Activated naive CD4-positive, alpha-beta T cell treated with anti-CD3 and anti-CD28 coated beads, Interleukin-2, amount 50 U/mL, for 24 hours (primary cell): Measurements from ENCODE around the gene EVI2B.
A peak's percentile ranks its signal among the peaks of the same experiment; 100 is the strongest.
"Not testable (repeated sequence)": the region's sequence is repeated elsewhere in the genome, so short reads cannot be mapped to it uniquely, and the experiment has no call there.

Experiments
- H3K27ac Mint-ChIP-seq: one replicate; pipeline ENCODE4 v1.8.0; 2021; ENCODE audit warnings: mild to moderate bottlenecking, mixed read lengths
- H3K27me3 Mint-ChIP-seq: one replicate; pipeline ENCODE4 v1.8.0; 2021; ENCODE audit warnings: mixed read lengths
- H3K36me3 Mint-ChIP-seq: one replicate; pipeline ENCODE4 v1.8.0; 2021; ENCODE audit warnings: mixed read lengths
- H3K4me1 Mint-ChIP-seq: one replicate; pipeline ENCODE4 v1.8.0; 2021; ENCODE audit warnings: mixed read lengths
- H3K4me3 Mint-ChIP-seq: one replicate; pipeline ENCODE4 v1.8.0; 2021; ENCODE audit warnings: mild to moderate bottlenecking, mixed read lengths
- H3K9me3 Mint-ChIP-seq: one replicate; pipeline ENCODE4 v1.8.0; 2021; ENCODE audit warnings: mixed read lengths

The EVI2B gene

GRCh38 chr17:31318851-31319661 is 5.2 kb upstream of the EVI2B start:
- peaks cover 61% of the 10 kb centered on the region for H3K4me1 Mint-ChIP-seq
- H3K36me3 Mint-ChIP-seq = peaks cover 12% of the 10 kb centered on the region
- H3K27me3 Mint-ChIP-seq = no peaks in the 10 kb centered on the region
- H3K4me3 Mint-ChIP-seq = peak overlapping the region; percentile 90
- H3K27ac Mint-ChIP-seq = peak overlapping the region; percentile 99
- H3K9me3 Mint-ChIP-seq = no peaks in the 10 kb centered on the region

GRCh38 chr17:31318298-31318801 is 4.5 kb upstream of the EVI2B start:
- H3K27ac Mint-ChIP-seq = peak overlapping the region; percentile 99
- H3K27me3 Mint-ChIP-seq = no peaks in the 10 kb centered on the region
- H3K9me3 Mint-ChIP-seq = no peaks in the 10 kb centered on the region
- H3K36me3 Mint-ChIP-seq = peaks cover 12% of the 10 kb centered on the region
- peak overlapping the region; percentile 90 for H3K4me3 Mint-ChIP-seq
- peaks cover 56% of the 10 kb centered on the region for H3K4me1 Mint-ChIP-seq

- Mint-ChIP-seq H3K4me3 (peak overlapping the region; percentile 87), H3K36me3 (peaks cover 12% of the 10 kb centered on the region), H3K4me1 (peaks cover 60% of the 10 kb centered on the region), H3K27ac (peak overlapping the region; percentile 91), H3K9me3 (no peaks in the 10 kb centered on the region), H3K27me3 (no peaks in the 10 kb centered on the region)
These were observed 887 bp upstream of the EVI2B start for GRCh38 chr17:31314782-31315100.

GRCh38 chr17:31312223-31312622 is 1.6 kb downstream of the EVI2B start:
- Mint-ChIP-seq H3K4me1 (peaks cover 66% of the 10 kb centered on the region), H3K4me3 (peak overlapping the region; percentile 93), H3K27ac (peak overlapping the region; percentile 99)
- not testable (repeated sequence) for H3K9me3 Mint-ChIP-seq, H3K36me3 Mint-ChIP-seq, H3K27me3 Mint-ChIP-seq

- no peaks in the 10 kb centered on the region for H3K27me3 Mint-ChIP-seq
- H3K9me3 Mint-ChIP-seq = no peaks in the 10 kb centered on the region
- peaks cover 5% of the 10 kb centered on the region for H3K36me3 Mint-ChIP-seq
- peak overlapping the region; percentile 99 for H3K27ac Mint-ChIP-seq
- peak overlapping the region; percentile 93 for H3K4me3 Mint-ChIP-seq
- peaks cover 66% of the 10 kb centered on the region for H3K4me1 Mint-ChIP-seq
These were observed 2.3 kb downstream of the EVI2B start for GRCh38 chr17:31311526-31311925.

- H3K27ac Mint-ChIP-seq = peak overlapping the region; percentile 99
- no peaks in the 10 kb centered on the region for H3K27me3 Mint-ChIP-seq
- peak overlapping the region; percentile 93 for H3K4me3 Mint-ChIP-seq
- peaks cover 9% of the 10 kb centered on the region for H3K36me3 Mint-ChIP-seq
- H3K9me3 Mint-ChIP-seq = no peaks in the 10 kb centered on the region
- peaks cover 66% of the 10 kb centered on the region for H3K4me1 Mint-ChIP-seq
These were observed 3.0 kb downstream of the EVI2B start for GRCh38 chr17:31310886-31311285.

- peaks cover 68% of the 10 kb centered on the region for H3K4me1 Mint-ChIP-seq
- H3K36me3 Mint-ChIP-seq = peaks cover 16% of the 10 kb centered on the region
These were observed 3.6 kb downstream of the EVI2B start for GRCh38 chr17:31310260-31310659.

GRCh38 chr17:31309556-31309955 is 4.3 kb downstream of the EVI2B start:
- H3K4me3 Mint-ChIP-seq = peak overlapping the region; percentile 90
- peak overlapping the region; percentile 100 for H3K27ac Mint-ChIP-seq
- H3K36me3 Mint-ChIP-seq = peaks cover 23% of the 10 kb centered on the region
- peaks cover 6% of the 10 kb centered on the region for H3K9me3 Mint-ChIP-seq
- peaks cover 69% of the 10 kb centered on the region for H3K4me1 Mint-ChIP-seq
- no peaks in the 10 kb centered on the region for H3K27me3 Mint-ChIP-seq

More at GRCh38 chr17:31310260-31310659, 3.6 kb downstream of the EVI2B start:
- Mint-ChIP-seq H3K27ac (peak overlapping the region; percentile 100), H3K9me3 (peaks cover under 1% of the 10 kb centered on the region), H3K4me3 (peak overlapping the region; percentile 90), H3K27me3 (no peaks in the 10 kb centered on the region)

GRCh38 chr17:31308372-31309334 is 5.2 kb downstream of the EVI2B start:
- H3K27me3 Mint-ChIP-seq = no peaks in the 10 kb centered on the region
- peaks cover 31% of the 10 kb centered on the region for H3K36me3 Mint-ChIP-seq
- H3K4me3 Mint-ChIP-seq = peak overlapping the region; percentile 90
- peaks cover 13% of the 10 kb centered on the region for H3K9me3 Mint-ChIP-seq
- H3K4me1 Mint-ChIP-seq = peaks cover 74% of the 10 kb centered on the region
- peak overlapping the region; percentile 100 for H3K27ac Mint-ChIP-seq

- Mint-ChIP-seq H3K36me3 (peaks cover 32% of the 10 kb centered on the region), H3K27ac (peak overlapping the region; percentile 100), H3K4me1 (peaks cover 84% of the 10 kb centered on the region), H3K27me3 (no peaks in the 10 kb centered on the region), H3K9me3 (peaks cover 13% of the 10 kb centered on the region), H3K4me3 (peak overlapping the region; percentile 90)
These were observed 6.2 kb downstream of the EVI2B start for GRCh38 chr17:31307640-31308039.

GRCh38 chr17:31299624-31300023 is 14.2 kb downstream of the EVI2B start:
- H3K9me3 Mint-ChIP-seq = peaks cover 7% of the 10 kb centered on the region
- H3K36me3 Mint-ChIP-seq = peaks cover 13% of the 10 kb centered on the region
- H3K4me3 Mint-ChIP-seq = no peak overlapping the region
- no peaks in the 10 kb centered on the region for H3K27me3 Mint-ChIP-seq
- peaks cover 62% of the 10 kb centered on the region for H3K4me1 Mint-ChIP-seq
- peak overlapping the region; percentile 53 for H3K27ac Mint-ChIP-seq

- Mint-ChIP-seq H3K4me1 (peaks cover 38% of the 10 kb centered on the region), H3K27ac (no peak within 1 kb of the TSS), H3K4me3 (no peak within 1 kb of the TSS), H3K36me3 (peaks cover 1% of the 10 kb centered on the region), H3K27me3 (no peaks in the 10 kb centered on the region), H3K9me3 (no peaks in the 10 kb centered on the region)
These were observed 16.8 kb downstream of the EVI2B start, which contains the start of gene OMG for GRCh38 chr17:31297090-31297489. OMG (minus strand) TSS chr17:31297239; CDS start chr17:31296331, 908 bp downstream.

GRCh38 chr17:31296142-31296541 is 17.7 kb downstream of the EVI2B start:
- Mint-ChIP-seq H3K4me1 (peaks cover 28% of the 10 kb centered on the region), H3K27ac (no peak overlapping the region)

GRCh38 chr17:31295489-31295871 is 18.4 kb downstream of the EVI2B start:
- Mint-ChIP-seq H3K9me3 (no peaks in the 10 kb centered on the region), H3K4me3 (no peak overlapping the region), H3K27me3 (no peaks in the 10 kb centered on the region), H3K27ac (no peak overlapping the region), H3K4me1 (peaks cover 24% of the 10 kb centered on the region), H3K36me3 (peaks cover 5% of the 10 kb centered on the region)

More at GRCh38 chr17:31296142-31296541, 17.7 kb downstream of the EVI2B start:
- Mint-ChIP-seq H3K27me3 (no peaks in the 10 kb centered on the region), H3K36me3 (peaks cover 5% of the 10 kb centered on the region), H3K4me3 (no peak overlapping the region), H3K9me3 (no peaks in the 10 kb centered on the region)

GRCh38 chr17:31294820-31295488 is 18.9 kb downstream of the EVI2B start:
- H3K27me3 Mint-ChIP-seq = no peaks in the 10 kb centered on the region
- peaks cover 5% of the 10 kb centered on the region for H3K36me3 Mint-ChIP-seq
- peaks cover 25% of the 10 kb centered on the region for H3K4me1 Mint-ChIP-seq
- H3K4me3 Mint-ChIP-seq = no peak overlapping the region
- H3K9me3 Mint-ChIP-seq = no peaks in the 10 kb centered on the region
- no peak overlapping the region for H3K27ac Mint-ChIP-seq
